GM18520 (cell line): ENCODE measurements around the gene HLA-DRB5.
"Not testable (repeated sequence)": the region's sequence is repeated elsewhere in the genome, so short reads cannot be mapped to it uniquely, and the experiment has no call there.

Experiments used
- ATAC-seq: cut with Tn5 transposase; IDR thresholded peaks from one replicate; pipeline ENCODE4 v1.9.1; 2021; ENCODE audit not compliant: unreplicated experiment

Gene HLA-DRB5

GRCh38 chr6:32517654-32518445, 12.2 kb downstream of the HLA-DRB5 start:
- ATAC-seq = no peak

DNA sequence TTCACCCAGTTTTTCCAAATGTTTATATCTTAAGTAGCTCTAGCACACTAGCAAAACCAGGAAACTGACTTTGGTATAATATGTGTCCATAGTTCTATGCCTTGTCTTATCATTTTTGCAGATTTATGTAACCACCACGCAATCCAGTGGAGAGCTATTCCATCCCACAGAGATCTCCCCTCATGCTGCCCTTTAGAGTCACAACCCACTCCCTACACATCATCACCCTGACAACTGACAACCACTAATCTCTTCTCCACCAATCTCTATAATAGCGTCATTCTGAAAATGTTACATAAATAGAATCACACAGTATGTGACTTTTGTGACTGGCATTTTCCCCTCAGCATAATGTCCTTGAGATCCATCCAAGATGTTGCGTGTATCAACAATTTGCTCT, 29.1 kb downstream of the HLA-DRB5 start:
- no peak for ATAC-seq

- ATAC-seq = no peak
Measured at GRCh38 chr6:32492351-32492750, 37.7 kb downstream of the HLA-DRB5 start.

GRCh38 chr6:32491700-32492099, 38.4 kb downstream of the HLA-DRB5 start:
- no peak for ATAC-seq

DNA sequence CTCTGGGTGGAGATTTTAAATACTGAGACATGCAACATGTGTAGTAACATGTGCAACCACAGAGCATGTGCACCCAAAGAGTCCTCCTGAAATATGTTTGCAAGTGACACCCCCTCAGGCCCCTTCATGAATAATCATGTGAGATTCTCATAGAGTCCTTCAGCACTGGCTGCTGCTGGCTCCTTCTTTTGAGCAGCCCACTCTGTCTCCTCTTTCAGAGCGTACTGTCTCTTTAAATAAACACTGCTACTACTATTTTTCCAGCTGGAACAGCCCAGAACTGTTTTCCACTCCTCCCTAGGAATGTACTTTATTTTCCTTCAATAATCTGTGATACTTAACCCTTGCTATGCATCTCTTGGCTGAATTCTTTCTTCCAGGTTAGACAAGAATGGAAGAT, 42.0 kb downstream of the HLA-DRB5 start:
- no peak for ATAC-seq

GRCh38 chr6:32484614-32484998, 45.5 kb downstream of the HLA-DRB5 start:
- ATAC-seq = no peak

- ATAC-seq = no peak
Measured at GRCh38 chr6:32483968-32484613, 46.0 kb downstream of the HLA-DRB5 start.

- no peak for ATAC-seq
Measured at GRCh38 chr6:32475392-32476206, 54.5 kb downstream of the HLA-DRB5 start.

DNA sequence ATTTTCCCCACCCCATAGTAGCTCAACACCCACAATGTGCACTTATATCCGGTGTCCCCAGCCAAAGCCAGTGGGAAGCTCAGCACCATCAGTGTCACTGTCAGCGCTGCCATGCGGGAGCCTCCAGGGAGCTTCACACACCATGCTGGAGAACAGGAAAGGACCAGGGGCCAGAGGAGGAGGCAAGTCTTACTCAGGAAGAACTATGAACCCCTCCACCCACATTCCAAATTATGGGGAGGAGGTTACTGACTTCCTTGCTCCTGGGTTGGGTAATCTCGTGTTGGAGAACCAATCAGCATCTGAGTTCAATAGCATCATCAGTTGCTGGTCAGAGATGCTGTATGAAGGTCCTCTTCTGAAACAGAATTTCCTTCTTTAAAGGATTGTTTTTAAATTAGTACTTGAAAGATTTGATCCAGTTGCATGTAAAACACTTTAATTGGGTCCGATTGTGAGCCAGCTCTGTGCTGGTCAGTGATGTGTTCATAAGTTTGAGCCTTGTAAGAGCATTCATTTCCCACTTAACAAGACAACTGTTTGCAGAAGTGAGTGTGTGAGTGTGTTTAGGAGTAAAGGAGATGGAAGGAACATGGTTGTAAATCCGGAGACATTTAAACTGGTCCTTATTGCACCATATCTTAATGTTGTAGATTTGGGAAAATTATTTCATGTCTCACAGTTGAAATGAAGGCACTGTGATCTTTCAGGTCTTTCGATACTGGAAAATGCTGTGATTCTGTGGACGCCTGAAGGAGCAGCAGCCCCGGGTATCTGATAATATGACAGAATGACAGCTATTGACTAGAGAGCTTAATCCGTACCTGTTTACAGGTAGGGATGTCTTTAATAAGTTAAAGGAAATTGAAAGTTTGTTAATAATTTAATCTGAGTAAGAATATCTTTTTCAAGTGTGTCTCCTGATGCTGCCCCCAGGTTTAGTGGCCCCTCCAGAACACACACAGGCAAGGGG, 56.4 kb downstream of the HLA-DRB5 start:
- peak; percentile 86 for ATAC-seq

DNA sequence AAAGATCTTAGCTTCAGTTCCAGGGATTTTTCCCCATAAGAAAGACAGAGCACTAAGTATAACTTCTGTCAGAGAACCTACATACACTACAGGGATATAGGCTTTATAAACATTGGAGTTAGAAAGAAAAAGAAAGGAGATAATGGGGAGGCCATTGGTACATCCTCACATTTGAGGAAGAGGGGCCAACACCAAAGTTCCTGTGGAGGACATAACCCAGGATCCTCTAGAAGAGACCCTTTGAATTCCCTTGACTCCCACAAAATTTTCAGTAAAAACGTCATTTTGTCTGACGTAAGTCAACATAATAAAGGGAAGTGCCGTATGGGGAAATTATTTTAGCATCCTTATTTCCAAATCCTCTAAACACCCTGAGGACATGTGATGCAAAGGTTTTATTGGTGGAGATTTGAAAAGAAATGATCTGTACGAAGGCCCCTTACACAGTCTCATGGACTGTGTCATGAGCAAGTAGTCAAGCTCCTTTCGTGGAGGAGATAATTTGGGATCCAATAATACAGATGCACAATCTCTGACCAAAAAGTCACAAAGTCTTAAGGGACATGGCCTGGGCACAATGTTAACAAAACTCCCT, 57.2 kb downstream of the HLA-DRB5 start:
- no peak for ATAC-seq

GRCh38 chr6:32467743-32468503, 62.2 kb downstream of the HLA-DRB5 start:
- ATAC-seq = not testable (repeated sequence)
